CD4-positive, alpha-beta T cell (primary cell): ENCODE data around the gene PRDM1. TPM values are rescaled to one million over a fixed set of nuclear protein-coding genes. Genes with fewer than 3 reads are reported as not detected.

ENCODE experiments used
- ATAC-seq: fragments of 200-7000 bp; cut with Tn5 transposase; one replicate; pipeline ENCODE4 v1.10.0; 2022; ENCODE audit warnings: mild to moderate bottlenecking; ENCODE audit not compliant: poor library complexity
- CTCF ChIA-PET: fragments of 350-600 bp; sonication (Branson Sonifier 250); formaldehyde crosslinking; loops from one replicate; lab custom pipeline; 2021; ENCODE audit warnings: antibody characterized with exemption, inconsistent platforms; lab: Charles Lee
- POLR2A ChIA-PET: fragments of 350-600 bp; sonication (Branson Sonifier 250); formaldehyde crosslinking; loops from one replicate; lab custom pipeline; 2021; ENCODE audit warnings: antibody characterized with exemption, inconsistent platforms; lab: Charles Lee
- DNase-seq, 14 experiments: peaks; one replicate each; pipeline ENCODE4 v3.0.0-alpha.2; 2013 to 2020; ENCODE audit warnings: mixed read lengths in 2 of 14
- H3K27ac ChIP-seq, 2 donors: one replicate each; pipeline versions ENCODE4 v1.5.1 to v1.7.0; 2013; ENCODE audit warnings: low read length in 2 of 2, low read depth in 1 of 2, mild to moderate bottlenecking in 1 of 2
- H3K27me3 ChIP-seq, 2 experiments: 1 replicate in 1 of 2; 2 replicates in 1 of 2; pipeline versions ENCODE4 v1.6.1 to v1.7.0; 2013; ENCODE audit warnings: low read length in 2 of 2, control low read depth in 1 of 2, mild to moderate bottlenecking in 1 of 2, moderate library complexity in 1 of 2; ENCODE audit not compliant: insufficient read depth in 2 of 2, control insufficient read depth in 1 of 2
- H3K36me3 ChIP-seq: one replicate; pipeline ENCODE4 v1.6.1; 2013; ENCODE audit warnings: low read length, control low read depth; ENCODE audit not compliant: insufficient read depth
- H3K4me1 ChIP-seq: one replicate; pipeline ENCODE4 v1.6.1; 2013; ENCODE audit warnings: low read length, control low read depth; ENCODE audit not compliant: insufficient read depth
- H3K4me3 ChIP-seq: one replicate; pipeline ENCODE4 v1.5.1; 2013; ENCODE audit warnings: mild to moderate bottlenecking, low read length, moderate library complexity
- H3K9me3 ChIP-seq, 2 experiments: 1 replicate in 1 of 2; 2 replicates in 1 of 2; pipeline versions ENCODE4 v1.6.1 to v1.7.0; 2013; ENCODE audit warnings: low read length in 2 of 2, mild to moderate bottlenecking in 2 of 2, control low read depth in 1 of 2, moderate library complexity in 1 of 2; ENCODE audit not compliant: control insufficient read depth in 1 of 2, insufficient read depth in 1 of 2
- H3K27ac Mint-ChIP-seq: one replicate; pipeline ENCODE4 v1.8.0; 2020; ENCODE audit warnings: mixed read lengths
- H3K27me3 Mint-ChIP-seq: one replicate; pipeline ENCODE4 v1.8.0; 2021; ENCODE audit warnings: mixed read lengths
- H3K36me3 Mint-ChIP-seq: one replicate; pipeline ENCODE4 v1.8.0; 2021; ENCODE audit warnings: low read depth, mixed read lengths
- H3K4me1 Mint-ChIP-seq: one replicate; pipeline ENCODE4 v1.8.0; 2021; ENCODE audit warnings: low read depth, mixed read lengths
- H3K4me3 Mint-ChIP-seq: one replicate; pipeline ENCODE4 v1.8.0; 2020; ENCODE audit warnings: mild to moderate bottlenecking, mixed read lengths
- H3K9me3 Mint-ChIP-seq: one replicate; pipeline ENCODE4 v1.8.0; 2020; ENCODE audit warnings: mixed read lengths
- CTCF ChIP-seq: fragments of 200-600 bp; IDR thresholded peaks from one replicate; pipeline ENCODE4 v1.8.0; 2022; ENCODE audit warnings: antibody characterized with exemption, mild to moderate bottlenecking
- intact Hi-C, 2 experiments: fragments of 100-400 bp; cut with DNase I in 1 of 2; cut with micrococcal nuclease in 1 of 2; formaldehyde crosslinking; loops; one replicate each; pipeline versions ENCODE4 v1.15.1 to v1.9.0; 2023 to 2025; cut with DNase I, micrococcal nuclease
- total RNA-seq, 174 experiments: library from RNA in 2 of 174; stranded (reverse) in 2 of 174; gene quantifications; one replicate each; pipeline ENCODE4 v1.2.3 and lab custom pipeline; 2021 to 2026

The PRDM1 gene
- total RNA-seq, 2 experiments from 2014 or later, result 69.9 to 83.4 TPM

GRCh38 chr6:106120006-106120405, 33.9 kb downstream of the PRDM1 start:
- no peak overlapping the region for H3K27ac ChIP-seq
- intact Hi-C loops, result no loop called here
- no peak for TF ChIP-seq CTCF
- DNase-seq (no peak), ATAC-seq (no peak)
- no peak overlapping the region for H3K4me3 ChIP-seq
- no peaks in the 10 kb centered on the region for H3K27me3 ChIP-seq
- Mint-ChIP-seq H3K4me3 (no peak overlapping the region), H3K36me3 (no peaks in the 10 kb centered on the region), H3K27ac (no peak overlapping the region), H3K4me1 (peaks cover 51% of the 10 kb centered on the region), H3K27me3 (no peaks in the 10 kb centered on the region), H3K9me3 (no peaks in the 10 kb centered on the region)
- H3K9me3 ChIP-seq, result no peaks in the 10 kb centered on the region
- H3K4me1 ChIP-seq, result peaks cover 37% of the 10 kb centered on the region
- ChIA-PET CTCF (no interaction called here), POLR2A (no interaction called here)
- H3K36me3 ChIP-seq, result no peaks in the 10 kb centered on the region

GRCh38 chr6:106120406-106120805, 34.3 kb downstream of the PRDM1 start:
- H3K27me3 Mint-ChIP-seq, result no peaks in the 10 kb centered on the region
- no peak for DNase-seq
- Histone ChIP-seq H3K4me3 (no peak overlapping the region), H3K27ac (no peak overlapping the region), H3K36me3 (no peaks in the 10 kb centered on the region), H3K27me3 (no peaks in the 10 kb centered on the region), H3K4me1 (peaks cover 33% of the 10 kb centered on the region), H3K9me3 (no peaks in the 10 kb centered on the region)
- H3K4me1 Mint-ChIP-seq, result peaks cover 47% of the 10 kb centered on the region
- no peak for ATAC-seq
- CTCF ChIA-PET, result no interaction called here
- POLR2A ChIA-PET, result no interaction called here
- no peak overlapping the region for H3K4me3 Mint-ChIP-seq
- intact Hi-C loops, result no loop called here
- H3K36me3 Mint-ChIP-seq, result no peaks in the 10 kb centered on the region
- H3K27ac Mint-ChIP-seq, result no peak overlapping the region
- TF ChIP-seq CTCF, result no peak
- H3K9me3 Mint-ChIP-seq, result no peaks in the 10 kb centered on the region

GRCh38 chr6:106122306-106122918, 36.3 kb downstream of the PRDM1 start:
- no peaks in the 10 kb centered on the region for H3K27me3 ChIP-seq
- CTCF ChIA-PET, result no interaction called here

More at GRCh38 chr6:106122306-106122918, 36.3 kb downstream of the PRDM1 start:
- Mint-ChIP-seq H3K36me3 (no peaks in the 10 kb centered on the region), H3K4me1 (peaks cover 42% of the 10 kb centered on the region), H3K9me3 (no peaks in the 10 kb centered on the region), H3K4me3 (no peak overlapping the region), H3K27ac (no peak overlapping the region), H3K27me3 (no peaks in the 10 kb centered on the region)
- intact Hi-C loops, result no loop called here
- ATAC-seq (no peak), DNase-seq (no peak)
- Histone ChIP-seq H3K27ac (no peak overlapping the region), H3K4me1 (peaks cover 31% of the 10 kb centered on the region), H3K9me3 (no peaks in the 10 kb centered on the region), H3K4me3 (no peak overlapping the region), H3K36me3 (no peaks in the 10 kb centered on the region)
- no peak for TF ChIP-seq CTCF
- POLR2A ChIA-PET, result interaction anchor here (2.2 kb wide), 1 partner anchor 24 kb away, joined by 9 read pairs; no protein-coding TSS in a partner anchor
